ENCODE measurements around the gene ADGRG3. TPM values are rescaled to one million over a fixed set of nuclear protein-coding genes. Genes with fewer than 3 reads are reported as not detected.

Gene ADGRG3
- polyA plus RNA-seq, 4 donors, result 0.10 to 0.36 (median 0.21) TPM; not detected in 1

- no peak for DNase-seq (ENCODE audit: low read depth in 4 of 4, low spot score in 3 of 4)
Measured at GRCh38 chr16:57630931-57631845, 36.9 kb upstream of the ADGRG3 start.

GRCh38 chr16:57632568-57632967 is 35.5 kb upstream of the ADGRG3 start:
- no peak for DNase-seq (ENCODE audit: low read depth in 4 of 4, low spot score in 3 of 4)

- DNase-seq (ENCODE audit: low read depth in 4 of 4, low spot score in 3 of 4), result no peak
Measured at GRCh38 chr16:57633383-57634064, 34.6 kb upstream of the ADGRG3 start.

GRCh38 chr16:57634171-57634570 is 33.9 kb upstream of the ADGRG3 start:
- no peak for DNase-seq (ENCODE audit: low read depth in 4 of 4, low spot score in 3 of 4)

GRCh38 chr16:57635266-57636097 is 32.6 kb upstream of the ADGRG3 start:
- DNase-seq (ENCODE audit: low read depth in 4 of 4, low spot score in 3 of 4), result no peak

GRCh38 chr16:57636184-57636583 is 31.9 kb upstream of the ADGRG3 start:
- no peak for DNase-seq (ENCODE audit: low read depth in 4 of 4, low spot score in 3 of 4)

- DNase-seq (ENCODE audit: low read depth in 4 of 4, low spot score in 3 of 4), result no peak
Measured at GRCh38 chr16:57637020-57637419, 31.1 kb upstream of the ADGRG3 start.

GRCh38 chr16:57637424-57637823 is 30.7 kb upstream of the ADGRG3 start:
- no peak for DNase-seq (ENCODE audit: low read depth in 4 of 4, low spot score in 3 of 4)

- DNase-seq (ENCODE audit: low read depth in 4 of 4, low spot score in 3 of 4), result no peak
Measured at GRCh38 chr16:57637965-57638364, 30.1 kb upstream of the ADGRG3 start.

GRCh38 chr16:57638381-57638780 is 29.7 kb upstream of the ADGRG3 start:
- no peak for DNase-seq (ENCODE audit: low read depth in 4 of 4, low spot score in 3 of 4)

GRCh38 chr16:57639172-57639887 is 28.8 kb upstream of the ADGRG3 start:
- DNase-seq (ENCODE audit: low read depth in 4 of 4, low spot score in 3 of 4), result peak in 1 of 4 donors; percentile 69

- DNase-seq (ENCODE audit: low read depth in 4 of 4, low spot score in 3 of 4), result no peak
Measured at GRCh38 chr16:57640185-57640584, 27.9 kb upstream of the ADGRG3 start.

GRCh38 chr16:57640612-57641011 is 27.5 kb upstream of the ADGRG3 start:
- DNase-seq (ENCODE audit: low read depth in 4 of 4, low spot score in 3 of 4), result no peak

- DNase-seq (ENCODE audit: low read depth in 4 of 4, low spot score in 3 of 4), result no peak
Measured at GRCh38 chr16:57642160-57643135, 25.7 kb upstream of the ADGRG3 start.

GRCh38 chr16:57643147-57643874 is 24.8 kb upstream of the ADGRG3 start:
- no peak for DNase-seq (ENCODE audit: low read depth in 4 of 4, low spot score in 3 of 4)

- DNase-seq (ENCODE audit: low read depth in 4 of 4, low spot score in 3 of 4), result no peak
Measured at GRCh38 chr16:57643910-57644309, 24.2 kb upstream of the ADGRG3 start.

- no peak for DNase-seq (ENCODE audit: low read depth in 4 of 4, low spot score in 3 of 4)
Measured at GRCh38 chr16:57644383-57645014, 23.6 kb upstream of the ADGRG3 start.

GRCh38 chr16:57645169-57645568 is 22.9 kb upstream of the ADGRG3 start:
- DNase-seq (ENCODE audit: low read depth in 4 of 4, low spot score in 3 of 4), result no peak

Measured in right renal pelvis (tissue), 4 donors.